Spleen (tissue), 11 donors: ENCODE data around the gene INPP5D. TPM values are rescaled to one million over a fixed set of nuclear protein-coding genes. Genes with fewer than 3 reads are reported as not detected.
A peak's percentile ranks its signal among the peaks of the same experiment; 100 is the strongest.

Experiments
- DNase-seq: peaks from one replicate; pipeline ENCODE4 v3.0.0-alpha.2; 2020
- H3K27ac ChIP-seq, 8 donors: fragments of 200-600 bp; sonication (generic) in 7 of 8; 1 replicate in 4 of 8; 2 replicates in 4 of 8; pipeline versions ENCODE4 v1.5.0 to v1.8.0; 2016 to 2021; ENCODE audit warnings: inconsistent platforms in 4 of 8, mild to moderate bottlenecking in 4 of 8, moderate library complexity in 1 of 8
- H3K27me3 ChIP-seq, 7 donors: fragments of 200-600 bp; sonication (generic) in 6 of 7; replicated peaks in 1 of 7; 1 replicate in 4 of 7; 2 replicates in 3 of 7; pipeline versions ENCODE4 v1.5.0 to v1.8.0; 2016 to 2021; ENCODE audit warnings: inconsistent platforms in 3 of 7, mild to moderate bottlenecking in 1 of 7
- H3K36me3 ChIP-seq, 6 donors: fragments of 200-600 bp; sonication (generic) in 5 of 6; 1 replicate in 4 of 6; 2 replicates in 2 of 6; pipeline versions ENCODE4 v1.5.0 to v1.8.0; 2016 to 2021; ENCODE audit warnings: inconsistent platforms in 2 of 6
- H3K4me1 ChIP-seq, 6 donors: fragments of 200-600 bp; sonication (generic) in 5 of 6; 1 replicate in 3 of 6; 2 replicates in 3 of 6; pipeline versions ENCODE4 v1.5.0 to v1.8.0; 2016 to 2021; ENCODE audit warnings: inconsistent platforms in 3 of 6
- H3K4me3 ChIP-seq, 8 donors: fragments of 200-600 bp; sonication (generic) in 7 of 8; 1 replicate in 4 of 8; 2 replicates in 4 of 8; pipeline versions ENCODE4 v1.5.0 to v1.8.0; 2016 to 2021; ENCODE audit warnings: inconsistent platforms in 4 of 8, mild to moderate bottlenecking in 4 of 8, moderate library complexity in 2 of 8
- H3K9me3 ChIP-seq, 8 donors: fragments of 200-600 bp; sonication (generic) in 7 of 8; 1 replicate in 4 of 8; 2 replicates in 4 of 8; pipeline versions ENCODE4 v1.5.0 to v1.8.0; 2016 to 2021; ENCODE audit warnings: inconsistent platforms in 4 of 8
- CTCF ChIP-seq, 11 experiments: fragments of 200-600 bp in 7 of 11; fragments of 450-650 bp in 4 of 11; sonication (generic) in 4 of 11; IDR thresholded peaks in 8 of 11; conservative IDR thresholded peaks in 3 of 11; 1 replicate in 7 of 11; 2 replicates in 4 of 11; pipeline versions ENCODE4 v1.4.0 to v1.8.0; 2016 to 2021; ENCODE audit warnings: antibody characterized with exemption in 11 of 11, inconsistent platforms in 4 of 11, mild to moderate bottlenecking in 1 of 11
- POLR2A ChIP-seq, 3 donors: fragments of 450-650 bp; IDR thresholded peaks; one replicate each; pipeline ENCODE4 v1.5.1; 2017; ENCODE audit warnings: antibody characterized with exemption in 3 of 3, mild to moderate bottlenecking in 1 of 3
- POLR2AphosphoS5 ChIP-seq, 3 donors: sonication (generic); formaldehyde crosslinking; IDR thresholded peaks; one replicate each; pipeline ENCODE4 v1.5.1; 2017; ENCODE audit warnings: antibody characterized with exemption in 3 of 3
- WGBS, 5 donors: extraction: QIAGEN DNeasy Blood & Tissue Kit in 3 of 5; methylation state at CpG; one replicate each; pipeline versions ENCODE4 v1.1.5 to v1.1.7; 2013 to 2018; 5-methylcytosine and 5-hydroxymethylcytosine counted together
- intact Hi-C: fragments of 100-400 bp; cut with DNase I; formaldehyde crosslinking; loops from one replicate; pipeline ENCODE4 v1.15.0; 2023; ENCODE audit warnings: low total_unique reads
- polyA plus RNA-seq, 3 donors: library from polyadenylated mRNA; stranded (reverse); fragments of 200-250 nt; gene quantifications; one replicate each; pipeline ENCODE4 v1.2.1, GENCODE V29; 2013
- total RNA-seq, 7 donors: library from RNA; depleted of rRNA in 3 of 7; stranded (reverse); fragments of >200 nt in 3 of 7; fragmentation: NEBNext Ultra II Directional in 4 of 7; extraction: Animal tissue kit (Norgen Biotek cat#: 25700) in 4 of 7; gene quantifications; one replicate each; pipeline versions ENCODE4 v1.1.0 to v1.2.1, GENCODE V29; 2016 to 2021
- donor health status: healthy with polysubstance abuse.
- donor health status: DM: no; HTN: no; CAD: no; lungs with moderate emphysema.
- donor health status: DM: no; HTN: no; CAD: no.
- donor health status: Bipolar disorder and iron deficiency.
- donor health status: healthy.
- donor health status: DM: no; HTN: no; CAD: no.
- donor health status: DM: yes; HTN: yes; CAD: no.

The INPP5D gene
- total and polyA plus RNA-seq, 10 donors, result 71.1 to 246 (median 181) TPM

DNA sequence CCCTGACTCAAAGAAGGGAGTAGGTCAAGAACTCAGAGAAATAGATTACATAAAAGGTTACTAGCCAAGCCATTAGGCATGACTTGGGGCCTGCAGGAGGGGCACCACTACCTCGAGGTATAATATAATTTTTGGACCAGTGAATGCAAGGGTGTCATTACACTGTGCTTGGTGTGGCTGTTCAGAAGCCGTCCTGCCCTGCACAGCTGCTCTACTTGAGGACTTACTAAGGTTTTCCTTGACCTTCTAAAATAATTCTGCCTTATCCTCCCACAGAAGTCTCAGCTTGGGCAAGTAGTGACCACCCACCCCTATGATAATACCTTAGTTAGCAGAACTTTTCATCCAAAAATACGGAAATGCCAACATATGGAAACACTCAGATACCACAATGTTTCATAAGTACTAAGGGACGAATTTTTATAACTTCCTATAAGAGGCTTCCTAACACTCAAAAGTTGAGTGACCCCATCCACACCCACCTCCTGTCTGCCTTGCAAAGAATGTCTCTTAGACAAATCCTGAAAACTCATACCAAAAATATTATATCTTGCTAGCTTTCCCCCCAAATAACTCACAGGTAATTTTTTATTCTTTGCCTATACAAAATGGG is 173.6 kb downstream of the INPP5D start:
- 35 to 52% (median 40%) methylated on average over 4 of the region's 4 CpGs for WGBS, 5 donors

GRCh38 chr2:233234264-233234663 is 174.1 kb downstream of the INPP5D start:
- intact Hi-C loops, result no loop called here
- H3K4me1 ChIP-seq, result peaks cover 0 to 49% (median 14%) of the 10 kb centered on the region in 6 donors
- 46 to 68% (median 51%) methylated on average over 2 of the region's 2 CpGs for WGBS, 5 donors

More for the DNA sequence above, 173.6 kb downstream of the INPP5D start:
- peak overlapping the region in 2 of 8 donors; percentile 37 to 47 for H3K27ac ChIP-seq
- H3K36me3 ChIP-seq, result no peaks in the 10 kb centered on the region
- no peak for TF ChIP-seq POLR2AphosphoS5 (IDR thresholded peaks at IDR 0.05)
- no peak for TF ChIP-seq POLR2A (IDR thresholded peaks at IDR 0.05)
- TF ChIP-seq CTCF (IDR thresholded peaks at IDR 0.05 in 8 of 11, conservative IDR thresholded peaks at IDR 0.05 in 3 of 11), result no peak
- no peak for DNase-seq
- H3K9me3 ChIP-seq, result no peaks in the 10 kb centered on the region
- no peaks in the 10 kb centered on the region for H3K27me3 ChIP-seq
- intact Hi-C loops, result no loop called here
- no peak overlapping the region for H3K4me3 ChIP-seq
- peaks cover 0 to 44% (median 14%) of the 10 kb centered on the region in 6 donors for H3K4me1 ChIP-seq

GRCh38 chr2:233234996-233235395 is 174.9 kb downstream of the INPP5D start:
- WGBS, 5 donors, result 87 to 98% (median 89%) methylated on average over 3 of the region's 3 CpGs
- H3K36me3 ChIP-seq, result no peaks in the 10 kb centered on the region
- H3K27ac ChIP-seq, result no peak overlapping the region
- no peaks in the 10 kb centered on the region for H3K9me3 ChIP-seq
- no peak for DNase-seq
- no peak overlapping the region for H3K4me3 ChIP-seq
- intact Hi-C loops, result no loop called here
- peaks cover 0 to 55% (median 17%) of the 10 kb centered on the region in 6 donors for H3K4me1 ChIP-seq
- H3K27me3 ChIP-seq, result no peaks in the 10 kb centered on the region
- TF ChIP-seq POLR2A (IDR thresholded peaks at IDR 0.05), result no peak
- TF ChIP-seq CTCF (IDR thresholded peaks at IDR 0.05 in 8 of 11, conservative IDR thresholded peaks at IDR 0.05 in 3 of 11), result no peak
- no peak for TF ChIP-seq POLR2AphosphoS5 (IDR thresholded peaks at IDR 0.05)

More at GRCh38 chr2:233234264-233234663, 174.1 kb downstream of the INPP5D start:
- H3K9me3 ChIP-seq, result no peaks in the 10 kb centered on the region
- H3K27ac ChIP-seq, result no peak overlapping the region
- no peaks in the 10 kb centered on the region for H3K36me3 ChIP-seq
- no peak overlapping the region for H3K4me3 ChIP-seq
- no peak for DNase-seq
- no peak for TF ChIP-seq POLR2AphosphoS5 (IDR thresholded peaks at IDR 0.05)
- no peak for TF ChIP-seq CTCF (IDR thresholded peaks at IDR 0.05 in 8 of 11, conservative IDR thresholded peaks at IDR 0.05 in 3 of 11)
- TF ChIP-seq POLR2A (IDR thresholded peaks at IDR 0.05), result no peak
- no peaks in the 10 kb centered on the region for H3K27me3 ChIP-seq

DNA sequence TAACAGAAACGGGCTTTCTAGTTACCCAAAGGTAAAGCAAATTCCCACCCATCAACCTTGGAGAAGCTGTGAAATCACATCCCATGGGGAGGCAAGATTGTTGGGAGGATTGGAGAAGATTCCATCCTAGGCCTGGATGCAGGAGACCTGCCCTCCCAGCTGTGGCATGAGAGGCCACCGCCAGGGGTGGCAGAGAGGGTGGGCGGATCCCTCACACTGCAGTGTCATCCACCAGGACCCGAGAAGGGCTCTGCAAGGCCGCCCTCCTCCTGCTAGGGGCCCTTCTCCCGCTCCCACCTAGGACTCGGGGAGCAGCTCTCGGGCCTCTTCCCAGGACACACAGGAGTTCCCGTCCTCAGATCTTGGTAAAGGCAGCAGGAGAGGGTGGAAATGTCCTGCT is 175.8 kb downstream of the INPP5D start:
- intact Hi-C loops, result no loop called here
- Histone ChIP-seq H3K36me3 (no peaks in the 10 kb centered on the region), H3K27me3 (no peaks in the 10 kb centered on the region), H3K4me3 (no peak overlapping the region), H3K4me1 (peaks cover 4 to 58% (median 23%) of the 10 kb centered on the region in 6 donors), H3K27ac (no peak overlapping the region), H3K9me3 (no peaks in the 10 kb centered on the region)
- WGBS, 5 donors, result 74 to 92% (median 79%) methylated on average over 9 of the region's 9 CpGs
- no peak for TF ChIP-seq POLR2AphosphoS5 (IDR thresholded peaks at IDR 0.05)
- TF ChIP-seq POLR2A (IDR thresholded peaks at IDR 0.05), result no peak
- no peak for TF ChIP-seq CTCF (IDR thresholded peaks at IDR 0.05 in 8 of 11, conservative IDR thresholded peaks at IDR 0.05 in 3 of 11)
- DNase-seq, result no peak
